KG1 (cell line): Measurements from ENCODE around the gene TNS4.

Experiments
- DNase-seq: peaks from one replicate; lab custom pipeline; 2025; lab: John Stamatoyannopoulos, UW

The TNS4 gene

GRCh38 chr17:40516581-40517285, 15.3 kb upstream of the TNS4 start:
- DNase-seq, result peak; percentile 40

GRCh38 chr17:40515491-40516041, 14.1 kb upstream of the TNS4 start:
- DNase-seq, result no peak

- DNase-seq, result no peak
These were observed 13.6 kb upstream of the TNS4 start for GRCh38 chr17:40515011-40515410.

DNA sequence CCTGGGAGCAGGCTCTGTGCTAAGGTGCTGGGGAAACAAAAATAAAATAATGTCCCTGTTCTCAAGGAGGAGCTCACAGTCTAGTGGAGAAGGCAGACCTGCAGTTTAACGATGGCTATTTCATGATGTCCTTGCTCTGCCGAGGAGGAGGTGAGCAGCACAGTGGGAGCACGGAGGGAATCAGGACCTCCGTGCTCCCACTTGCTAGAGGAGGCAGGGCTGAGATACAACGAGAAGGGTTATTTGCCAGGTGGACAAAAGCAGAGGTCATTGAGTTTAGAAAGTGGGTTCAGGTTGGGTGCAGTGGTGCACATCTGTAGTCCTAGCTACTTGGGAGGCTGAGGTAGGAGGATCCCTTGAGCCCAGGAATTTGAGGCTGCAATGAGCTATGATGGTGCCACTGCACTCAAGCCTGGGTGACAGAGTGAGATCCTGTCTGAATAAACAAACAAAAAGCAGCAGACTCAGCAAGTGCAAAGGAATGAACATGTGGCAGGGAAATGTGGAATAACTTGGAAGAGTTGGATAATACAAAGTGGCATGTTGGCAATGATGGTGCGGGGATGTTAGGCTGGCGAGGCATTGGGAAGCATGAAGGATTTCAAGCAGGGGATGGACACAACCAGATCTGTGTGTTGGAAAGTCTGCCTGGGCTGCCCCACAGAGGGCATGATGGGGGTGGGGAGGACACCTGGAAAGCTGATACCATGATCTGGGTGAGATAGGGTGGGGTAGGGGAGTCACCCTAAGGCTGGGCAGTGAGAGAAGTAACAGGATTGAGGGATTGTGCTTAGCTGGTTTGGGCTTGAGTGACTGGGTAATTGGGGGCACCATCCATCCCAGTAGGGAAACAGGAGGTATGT, 12.8 kb upstream of the TNS4 start:
- no peak for DNase-seq

DNA sequence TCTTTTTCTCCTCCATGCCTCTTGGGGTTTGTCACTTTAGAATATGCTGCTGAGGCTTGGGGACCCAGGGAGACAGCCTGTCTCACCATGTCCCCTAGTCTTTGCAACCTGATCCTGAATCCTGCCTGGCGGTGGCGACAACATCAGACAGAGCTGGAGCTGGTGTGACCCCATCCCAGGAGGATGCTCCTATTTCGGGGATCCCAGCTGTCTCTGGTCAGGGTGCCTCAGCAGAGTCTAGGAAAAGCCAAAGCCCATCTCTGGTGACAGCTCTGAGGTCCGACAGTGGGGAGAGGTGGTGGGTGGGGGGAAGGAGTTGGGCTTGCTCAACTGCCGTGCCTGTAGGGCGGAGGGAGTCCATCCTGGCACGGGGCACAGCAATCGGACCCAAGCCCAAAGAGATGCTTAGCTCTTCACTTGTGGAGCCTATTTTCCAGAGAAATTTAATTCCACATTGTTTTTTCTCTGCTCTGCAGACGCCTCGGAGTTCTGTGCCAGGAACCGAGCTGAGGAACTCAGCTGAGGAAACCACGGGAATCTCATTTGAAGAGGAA, 10.3 kb upstream of the TNS4 start:
- DNase-seq, result no peak

DNA sequence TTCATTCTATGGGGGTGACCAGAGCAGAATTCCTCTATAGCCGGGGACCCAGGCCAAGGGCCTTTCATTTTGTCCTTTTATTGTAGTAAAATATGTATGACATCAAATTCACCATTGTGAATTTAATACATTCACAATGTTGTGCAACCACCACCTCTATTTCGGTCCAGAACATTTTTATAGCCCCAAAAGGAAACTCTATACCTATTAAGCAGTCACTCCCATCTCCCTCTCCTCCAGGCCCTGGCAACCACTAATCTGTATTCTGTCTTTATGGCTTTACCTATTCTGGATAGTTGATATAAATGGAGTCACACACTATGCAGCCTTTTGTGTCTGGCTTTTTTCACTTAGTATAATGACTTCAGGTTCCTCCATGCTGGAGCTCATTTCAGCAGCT, 9.7 kb upstream of the TNS4 start:
- DNase-seq, result no peak

DNA sequence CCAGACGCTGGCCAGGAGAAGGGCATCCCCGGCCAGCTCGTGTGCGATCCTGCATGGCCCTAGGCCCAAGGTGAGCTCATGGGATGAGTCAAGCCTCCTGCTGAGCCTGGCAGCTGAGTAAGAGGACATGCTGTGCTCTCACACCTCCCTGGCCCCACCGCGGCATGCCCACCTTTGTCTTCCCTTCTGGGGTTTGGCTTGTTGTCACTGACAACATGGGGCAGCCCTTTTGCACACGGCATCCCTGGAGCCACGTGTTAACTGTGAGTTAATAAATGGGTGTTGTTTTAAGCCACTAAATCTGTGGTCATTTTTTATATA, 8.9 kb upstream of the TNS4 start:
- no peak for DNase-seq

GRCh38 chr17:40509626-40510327, 8.4 kb upstream of the TNS4 start:
- DNase-seq, result no peak

GRCh38 chr17:40506786-40507185, 5.4 kb upstream of the TNS4 start:
- no peak for DNase-seq

DNA sequence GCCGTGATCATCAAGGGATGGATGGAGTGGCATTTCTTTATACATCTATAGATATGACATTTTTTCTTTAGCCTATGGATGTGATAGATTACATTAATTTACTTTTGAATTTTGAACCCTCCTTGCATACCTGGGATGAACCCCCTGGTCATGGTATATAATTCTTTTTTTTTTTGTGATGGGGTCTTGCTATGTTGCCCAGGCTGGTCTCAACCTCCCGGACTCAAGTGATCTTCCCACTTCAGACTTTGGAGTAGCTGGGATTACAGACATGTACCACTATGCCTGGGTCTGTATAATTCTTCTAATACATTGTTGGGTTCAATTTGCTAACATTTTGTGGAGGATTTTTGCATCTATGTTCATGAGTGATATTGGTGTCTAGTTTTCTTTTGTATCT, 1.7 kb upstream of the TNS4 start:
- DNase-seq, result no peak

GRCh38 chr17:40502716-40503115, 1.3 kb upstream of the TNS4 start:
- no peak for DNase-seq

DNA sequence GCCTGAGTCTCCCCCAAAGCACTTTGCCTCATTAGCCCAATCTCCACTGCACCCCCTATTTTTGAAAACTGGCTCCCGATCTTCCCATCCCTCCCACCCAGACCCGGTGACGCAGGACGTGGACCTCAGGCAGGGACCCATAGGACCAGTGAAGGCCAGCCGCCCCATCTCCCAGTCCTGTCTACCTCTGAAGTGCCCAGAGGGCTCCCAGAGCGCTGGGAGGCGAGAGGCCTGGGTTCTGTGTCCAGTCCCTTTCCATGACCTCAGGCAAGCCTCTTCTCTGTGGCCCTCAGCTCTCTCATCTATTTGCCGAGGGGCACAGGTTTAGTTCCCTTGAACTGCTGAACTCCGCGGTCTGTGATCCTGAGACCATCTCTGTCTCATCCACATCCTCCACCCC, 714 bp downstream of the TNS4 start:
- no peak for DNase-seq

DNA sequence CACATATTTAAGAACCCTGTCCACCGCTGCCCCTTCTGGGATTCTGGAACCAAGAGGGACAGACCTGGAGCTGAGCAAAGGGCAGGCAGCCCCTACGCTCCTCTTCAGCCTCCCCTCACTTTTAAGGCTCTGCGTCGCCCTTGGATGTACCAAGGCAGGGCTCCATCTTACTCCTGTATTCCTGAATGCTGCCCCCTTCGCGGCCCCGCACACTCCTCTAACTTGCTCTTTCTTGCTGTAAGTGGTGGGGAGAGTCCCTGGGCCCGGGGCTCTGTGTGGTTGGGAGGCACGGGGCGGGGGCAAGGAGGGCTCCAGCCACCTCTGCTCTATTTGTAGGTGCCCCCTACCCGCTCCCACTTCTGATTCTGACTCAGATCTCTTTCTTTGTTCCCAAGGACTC, 1.2 kb downstream of the TNS4 start:
- DNase-seq, result no peak

- DNase-seq, result no peak
These were observed 1.8 kb downstream of the TNS4 start for GRCh38 chr17:40499551-40500189.

- no peak for DNase-seq
These were observed 2.9 kb downstream of the TNS4 start for GRCh38 chr17:40498281-40499084.

DNA sequence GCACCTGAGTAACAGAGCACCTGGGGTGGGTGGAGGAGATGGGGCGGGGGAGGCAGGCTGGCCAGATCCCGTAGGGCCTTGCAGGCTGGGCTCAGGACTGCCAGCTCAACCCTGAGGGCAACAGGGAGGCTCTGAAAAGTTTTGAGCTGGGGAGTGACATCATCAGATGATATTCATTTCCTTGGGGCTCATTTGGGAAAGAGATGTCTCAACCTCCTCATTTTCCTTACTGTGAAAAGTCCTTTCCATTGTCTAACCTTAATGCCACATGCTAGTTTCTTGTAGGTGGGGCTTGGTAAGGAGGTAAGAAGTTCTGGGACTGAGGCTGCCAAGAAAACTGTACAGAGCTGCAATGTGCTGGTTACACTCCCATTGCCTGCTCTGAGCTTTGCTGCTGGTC, 3.7 kb downstream of the TNS4 start:
- no peak for DNase-seq

GRCh38 chr17:40496634-40497420, 4.6 kb downstream of the TNS4 start:
- no peak for DNase-seq

- no peak for DNase-seq
These were observed 5.3 kb downstream of the TNS4 start for GRCh38 chr17:40496170-40496569.

GRCh38 chr17:40495140-40495539, 6.3 kb downstream of the TNS4 start:
- no peak for DNase-seq

- no peak for DNase-seq
These were observed 7.7 kb downstream of the TNS4 start for GRCh38 chr17:40493697-40494096.
